Stimulated activated CD4-positive, alpha-beta T cell treated with anti-CD3 and anti-CD28 coated beads, Interleukin-4, amount 100 ng/mL, for 4 hours (primary cell): ENCODE data around the gene TSPO2.

Experiments used
- DNase-seq, 2 experiments: peaks; one replicate each; pipeline ENCODE4 v3.0.0-alpha.2; 2020

Gene TSPO2

GRCh38 chr6:41077536-41077935 is 35.3 kb downstream of the TSPO2 start:
- DNase-seq, result no peak

- DNase-seq, result no peak
Observed at GRCh38 chr6:41078101-41078500, 35.8 kb downstream of the TSPO2 start.

- DNase-seq, result no peak
Observed at GRCh38 chr6:41079080-41079479, 36.8 kb downstream of the TSPO2 start.

- DNase-seq, result no peak
Observed at GRCh38 chr6:41080621-41081020, 38.4 kb downstream of the TSPO2 start.

- no peak for DNase-seq
Observed at GRCh38 chr6:41083072-41083471, 40.8 kb downstream of the TSPO2 start.

- DNase-seq, result no peak
Observed at GRCh38 chr6:41085182-41085581, 42.9 kb downstream of the TSPO2 start.

- DNase-seq, result no peak
Observed at GRCh38 chr6:41088451-41088850, 46.2 kb downstream of the TSPO2 start.

- no peak for DNase-seq
Observed at GRCh38 chr6:41090841-41091761, 48.8 kb downstream of the TSPO2 start.

GRCh38 chr6:41092421-41093140 is 50.3 kb downstream of the TSPO2 start:
- DNase-seq, result no peak

- no peak for DNase-seq
Observed at GRCh38 chr6:41093729-41094128, 51.5 kb downstream of the TSPO2 start.
